HG02759 (cell line): ENCODE results near the gene MRPL48.

Experiments
- ATAC-seq: cut with Tn5 transposase; IDR thresholded peaks from one replicate; pipeline ENCODE4 v1.9.1; 2021; ENCODE audit warnings: mild to moderate bottlenecking, moderate library complexity; ENCODE audit not compliant: unreplicated experiment

Gene MRPL48

DNA sequence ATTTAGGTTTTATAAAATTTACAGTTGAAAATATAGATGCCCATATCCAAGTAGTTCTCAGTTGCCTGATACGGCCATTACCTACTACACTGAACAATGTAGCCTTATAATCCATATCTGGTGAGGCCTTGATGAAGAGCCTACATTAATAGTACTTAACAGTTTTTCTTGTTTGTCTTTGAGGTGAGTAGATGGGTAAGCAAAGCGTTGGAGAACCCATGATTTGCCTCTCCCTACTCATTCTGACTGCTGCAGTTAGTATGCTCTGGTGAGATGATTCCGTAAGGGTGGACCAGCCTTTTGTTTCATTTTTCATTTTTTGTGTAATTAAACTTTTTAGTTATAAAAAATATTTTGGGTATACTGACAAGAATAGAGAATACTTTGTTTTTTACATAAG is 100.6 kb downstream of the MRPL48 start:
- no peak for ATAC-seq

- no peak for ATAC-seq
These were observed 101.3 kb downstream of the MRPL48 start for GRCh38 chr11:73889019-73889418.

DNA sequence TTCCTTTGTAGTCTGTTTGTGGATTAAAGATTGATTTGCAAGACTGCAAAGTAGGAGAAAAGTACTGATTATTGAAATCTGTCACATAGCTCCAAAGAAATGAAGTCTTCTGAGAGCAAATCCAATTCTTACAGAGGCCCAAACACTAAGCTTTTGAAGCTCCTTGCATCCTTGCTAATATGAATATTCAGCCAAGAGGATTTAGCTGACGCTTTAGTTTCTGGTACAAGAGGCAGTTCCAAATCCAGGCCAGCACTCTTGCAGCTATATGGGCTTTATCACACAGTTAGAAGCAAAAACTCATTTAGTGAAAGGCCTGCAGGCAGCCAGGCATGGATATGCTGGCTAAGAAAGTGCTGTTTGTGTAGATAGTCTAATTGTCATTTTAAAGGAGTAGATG is 101.9 kb downstream of the MRPL48 start:
- ATAC-seq: no peak

GRCh38 chr11:73893041-73893440 is 105.4 kb downstream of the MRPL48 start:
- no peak for ATAC-seq

DNA sequence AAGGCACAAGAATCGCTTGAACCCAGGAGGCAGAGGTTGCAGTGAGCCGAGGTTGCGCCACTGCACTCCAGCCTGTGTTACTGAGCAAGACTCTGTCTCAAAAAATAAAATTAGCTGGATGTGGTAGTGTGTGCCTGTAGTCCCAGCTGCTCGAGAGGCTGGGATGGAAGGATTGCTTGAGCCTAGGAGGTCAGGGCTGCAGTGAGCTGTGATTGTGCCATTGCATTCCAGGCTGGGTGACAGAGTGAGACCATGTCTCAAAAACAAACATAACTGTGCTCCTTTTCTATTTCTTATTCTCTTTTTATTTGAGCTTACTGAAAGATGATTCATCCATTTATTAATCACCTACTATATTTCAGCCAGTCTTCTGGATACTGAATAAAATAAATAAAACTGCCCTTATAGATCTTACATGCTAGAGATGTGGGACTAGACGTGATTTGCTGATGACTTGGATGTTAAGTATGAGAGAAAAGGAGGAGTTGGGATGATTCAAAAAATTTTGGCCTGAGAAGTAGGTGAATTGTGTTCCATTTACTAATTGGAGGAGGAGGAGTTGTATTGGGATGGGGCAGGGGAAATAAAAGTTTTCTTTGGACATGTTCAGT is 107.2 kb downstream of the MRPL48 start:
- ATAC-seq: no peak

DNA sequence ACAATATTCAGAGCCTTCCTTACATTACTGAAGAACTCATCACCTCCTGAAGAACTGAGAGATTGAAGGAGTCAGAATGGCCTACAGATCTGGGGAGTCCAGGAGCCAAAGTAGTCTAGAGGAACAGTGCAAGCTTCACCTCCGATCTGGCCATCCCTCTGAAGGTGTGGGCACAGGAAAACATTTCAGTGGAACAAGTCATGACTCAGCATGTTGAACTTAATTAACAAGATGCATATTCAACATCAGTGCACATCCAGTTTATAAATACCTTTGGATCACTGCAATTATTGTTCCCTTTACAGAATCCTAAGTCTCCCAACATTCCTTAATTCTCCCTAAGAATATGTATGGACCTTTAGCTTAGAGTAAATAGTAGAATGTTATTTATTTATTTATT is 114.6 kb downstream of the MRPL48 start:
- no peak for ATAC-seq

DNA sequence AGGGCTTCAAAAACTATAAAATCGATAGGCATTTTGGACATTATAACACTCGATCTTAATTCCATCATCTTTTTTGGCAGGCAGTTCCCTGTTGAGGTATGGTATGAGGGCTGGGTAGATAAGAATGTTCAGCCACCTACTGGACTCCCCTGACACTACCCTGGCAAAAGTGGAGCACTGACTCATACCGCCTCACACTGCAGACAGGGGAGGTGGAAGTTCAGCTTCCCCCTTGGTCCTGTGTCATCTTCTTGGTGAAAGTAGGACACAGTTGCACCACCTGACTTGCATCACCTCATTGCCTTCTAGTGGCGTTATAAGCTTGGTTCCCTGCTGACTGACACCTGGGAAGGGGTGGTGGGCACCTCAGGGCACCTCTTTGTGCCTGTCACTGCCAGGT is 119.5 kb downstream of the MRPL48 start:
- no peak for ATAC-seq

GRCh38 chr11:73912026-73912425 is 124.4 kb downstream of the MRPL48 start:
- no peak for ATAC-seq

- no peak for ATAC-seq
These were observed 125.8 kb downstream of the MRPL48 start for GRCh38 chr11:73913472-73913871.

DNA sequence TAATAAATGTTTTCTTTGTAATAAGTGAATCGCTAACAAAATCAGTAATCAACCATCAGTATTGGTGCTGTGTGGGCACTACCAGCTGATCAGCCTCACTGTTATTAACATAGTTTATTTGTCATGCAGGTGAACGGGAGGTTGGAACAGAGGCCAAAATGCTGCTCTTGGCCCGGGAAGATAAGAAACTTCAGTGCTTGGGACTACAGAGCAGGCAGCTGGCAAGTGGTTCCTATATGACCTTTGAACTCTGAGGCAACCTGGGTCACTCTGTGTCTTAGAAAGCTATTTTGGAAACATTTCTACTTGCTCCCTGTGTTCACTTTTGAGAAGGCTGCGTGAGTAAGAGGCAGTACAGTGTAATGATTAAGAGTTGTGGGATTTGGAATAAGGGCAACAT is 126.6 kb downstream of the MRPL48 start:
- ATAC-seq: no peak
